ENCODE data around the gene KRT79. TPM values are rescaled to one million over a fixed set of nuclear protein-coding genes. Genes with fewer than 3 reads are reported as not detected.

Gene KRT79
- total RNA-seq, 6 donors from 2014 or later = 0.30 to 8.9 (median 1.3) TPM; not detected in 2

- DNase-seq = no peak
- Histone ChIP-seq H3K4me3 (no peak overlapping the region), H3K27ac (no peak overlapping the region), H3K9me3 (no peaks in the 10 kb centered on the region), H3K4me1 (no peaks in the 10 kb centered on the region), H3K36me3 (no peaks in the 10 kb centered on the region), H3K27me3 (no peaks in the 10 kb centered on the region)
- TF ChIP-seq POLR2A (IDR thresholded peaks at IDR 0.05) = no peak
- no peak for TF ChIP-seq EP300 (IDR thresholded peaks at IDR 0.05)
- TF ChIP-seq POLR2AphosphoS5 (IDR thresholded peaks at IDR 0.05) = no peak
- no peak for TF ChIP-seq CTCF (IDR thresholded peaks at IDR 0.05)
- 83 to 86% methylated on average over 5 to 7 of the region's 7 CpGs for whole genome bisulfite sequencing, 2 donors
- no peak for ATAC-seq (ENCODE audit: low FRiP score in 2 of 2)
Observed at GRCh38 chr12:52831251-52831650, 2.9 kb downstream of the KRT79 start.

DNA sequence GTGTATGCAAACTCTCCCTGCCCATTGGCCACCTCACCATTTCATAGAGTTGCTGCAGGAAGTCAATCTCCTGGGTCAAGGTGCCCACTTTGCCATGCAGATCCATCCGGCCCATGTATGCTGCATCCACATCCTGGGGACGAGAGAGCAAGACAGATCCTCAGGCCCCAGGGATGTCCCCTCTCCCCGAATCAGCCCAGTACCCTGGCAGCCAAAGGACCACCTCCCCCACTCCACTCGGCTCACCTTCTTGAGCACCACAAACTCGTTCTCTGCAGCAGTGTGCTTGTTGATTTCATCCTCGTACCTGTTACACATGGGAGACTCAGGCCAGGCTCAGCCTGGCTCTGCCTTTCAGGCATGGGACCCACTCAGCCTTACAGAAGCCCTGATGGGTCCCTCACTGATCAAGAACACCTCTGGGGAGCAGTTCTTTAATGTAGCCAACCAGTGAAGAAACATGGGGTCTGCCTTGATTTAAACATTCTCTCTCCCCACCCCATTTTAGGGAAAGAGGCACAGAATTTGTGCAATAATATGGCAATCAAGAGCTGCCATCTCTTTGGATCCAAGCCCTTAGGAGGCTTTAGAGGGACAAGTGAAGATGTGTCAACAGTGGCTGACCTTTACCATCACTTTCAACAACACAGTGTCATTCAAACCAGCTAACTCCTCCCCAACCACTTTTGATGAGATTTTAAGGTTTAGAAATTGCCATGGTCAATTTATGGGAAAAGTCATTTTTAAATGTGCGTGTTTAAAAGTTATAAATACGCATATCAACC, 3.9 kb downstream of the KRT79 start:
- no peaks in the 10 kb centered on the region for H3K9me3 ChIP-seq
- no peak overlapping the region for H3K4me3 ChIP-seq
- no peaks in the 10 kb centered on the region for H3K36me3 ChIP-seq
- no peak for DNase-seq
- WGBS, 2 donors = 84 to 85% methylated on average over 7 to 8 of the region's 8 CpGs
- H3K27me3 ChIP-seq = no peaks in the 10 kb centered on the region
- no peaks in the 10 kb centered on the region for H3K4me1 ChIP-seq
- TF ChIP-seq POLR2A (IDR thresholded peaks at IDR 0.05) = no peak
- TF ChIP-seq POLR2AphosphoS5 (IDR thresholded peaks at IDR 0.05) = no peak
- no peak for TF ChIP-seq EP300 (IDR thresholded peaks at IDR 0.05)
- ATAC-seq (ENCODE audit: low FRiP score in 2 of 2) = no peak
- H3K27ac ChIP-seq = no peak overlapping the region

DNA sequence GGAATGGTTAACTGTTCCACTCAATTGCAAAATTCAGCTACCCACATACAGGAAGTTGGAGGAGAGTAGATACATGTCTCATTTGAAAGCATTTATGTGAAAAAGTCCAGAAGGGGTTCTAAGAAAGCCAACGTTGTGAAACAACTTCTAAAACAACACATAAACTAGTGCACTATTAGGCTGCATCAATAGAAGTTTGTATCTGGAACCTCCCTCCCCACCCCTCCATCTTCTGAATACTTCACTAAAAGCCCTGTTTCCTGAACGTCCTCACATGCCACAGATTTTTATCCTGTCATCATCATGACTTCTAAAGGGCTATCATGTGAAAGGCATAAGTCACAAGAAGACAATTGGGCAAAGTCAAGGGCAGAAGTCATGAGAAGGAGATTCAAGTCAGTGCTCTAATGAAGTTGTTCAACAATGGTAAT, 5.5 kb downstream of the KRT79 start:
- DNase-seq (no peak), ATAC-seq (ENCODE audit: low FRiP score in 2 of 2) (no peak)
- Histone ChIP-seq H3K4me3 (no peak overlapping the region), H3K9me3 (no peaks in the 10 kb centered on the region), H3K27ac (no peak overlapping the region), H3K27me3 (no peaks in the 10 kb centered on the region), H3K4me1 (no peaks in the 10 kb centered on the region), H3K36me3 (no peaks in the 10 kb centered on the region)
- WGBS, 2 donors = 23 to 25% methylated on average over 2 of the region's 2 CpGs
- TF ChIP-seq POLR2AphosphoS5 (IDR thresholded peaks at IDR 0.05) (no peak), POLR2A (IDR thresholded peaks at IDR 0.05) (no peak), EP300 (IDR thresholded peaks at IDR 0.05) (no peak), CTCF (IDR thresholded peaks at IDR 0.05) (no peak)

DNA sequence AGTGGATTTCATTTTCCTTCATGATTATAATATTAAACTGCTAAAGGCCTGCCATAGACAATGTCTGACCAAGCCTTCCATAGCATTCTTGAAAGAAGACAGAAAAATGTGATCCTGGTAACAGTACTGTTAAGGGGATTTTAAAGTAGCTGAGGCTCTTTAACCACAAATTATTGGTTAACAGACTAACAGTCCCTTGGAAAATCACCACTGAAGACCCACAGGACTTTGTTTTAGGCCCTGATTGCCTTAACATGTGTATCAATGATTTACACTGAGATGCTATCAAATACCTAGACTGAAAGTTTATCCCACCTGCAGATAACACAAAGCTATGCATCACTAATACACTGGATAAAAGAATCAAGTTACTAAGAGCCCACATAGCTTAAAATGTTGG, 6.0 kb downstream of the KRT79 start:
- no peaks in the 10 kb centered on the region for H3K27me3 ChIP-seq
- DNase-seq = no peak
- H3K9me3 ChIP-seq = no peaks in the 10 kb centered on the region
- H3K4me3 ChIP-seq = no peak overlapping the region
- H3K27ac ChIP-seq = no peak overlapping the region
- no peaks in the 10 kb centered on the region for H3K36me3 ChIP-seq
- H3K4me1 ChIP-seq = no peaks in the 10 kb centered on the region
- ATAC-seq (ENCODE audit: low FRiP score in 2 of 2) = no peak
- TF ChIP-seq EP300 (IDR thresholded peaks at IDR 0.05) = no peak
- no peak for TF ChIP-seq POLR2AphosphoS5 (IDR thresholded peaks at IDR 0.05)
- TF ChIP-seq POLR2A (IDR thresholded peaks at IDR 0.05) = no peak
- TF ChIP-seq CTCF (IDR thresholded peaks at IDR 0.05) = no peak

GRCh38 chr12:52827499-52828090, 6.5 kb downstream of the KRT79 start:
- H3K27ac ChIP-seq = no peak overlapping the region
- no peaks in the 10 kb centered on the region for H3K9me3 ChIP-seq
- WGBS, 2 donors = 86 to 90% methylated on average over 6 of the region's 6 CpGs
- no peaks in the 10 kb centered on the region for H3K36me3 ChIP-seq
- no peak for DNase-seq
- no peak for ATAC-seq (ENCODE audit: low FRiP score in 2 of 2)
- peaks cover 0 to 5% (median under 1%) of the 10 kb centered on the region in 4 donors for H3K4me1 ChIP-seq
- TF ChIP-seq POLR2AphosphoS5 (IDR thresholded peaks at IDR 0.05) (no peak), EP300 (IDR thresholded peaks at IDR 0.05) (no peak), CTCF (IDR thresholded peaks at IDR 0.05) (no peak), POLR2A (IDR thresholded peaks at IDR 0.05) (no peak)
- H3K27me3 ChIP-seq = no peaks in the 10 kb centered on the region
- no peak overlapping the region for H3K4me3 ChIP-seq
